PC-9 (cell line): ENCODE data around the gene ADIPOR2. TPM values are rescaled to one million over a fixed set of nuclear protein-coding genes. Genes with fewer than 3 reads are reported as not detected.

Experiments
- BruUV-seq: library from RNA; stranded (reverse); fragments of 400-500 nt; replicated peaks from 2 replicates; lab custom pipeline; 2021; lab: Mats Ljungman, UMichigan
- CTCF ChIA-PET: fragments of 300-600 bp; sonication (Branson Sonifier 250); formaldehyde crosslinking; loops from one replicate; lab custom pipeline; 2022; ENCODE audit warnings: antibody characterized with exemption; lab: Charles Lee
- POLR2A ChIA-PET: fragments of 300-600 bp; sonication (Branson Sonifier 250); formaldehyde crosslinking; loops from one replicate; lab custom pipeline; 2022; ENCODE audit warnings: antibody characterized with exemption; ENCODE audit not compliant: unreplicated experiment; lab: Charles Lee
- DNase-seq, 2 experiments: peaks; one replicate each; pipeline versions ENCODE4 v3.0.0 to v3.0.0-alpha.2; 2015 to 2022; ENCODE audit warnings: mixed read lengths in 1 of 2
- H2AFZ ChIP-seq: fragments of 200-600 bp; sonication (generic); 2 replicates; pipeline ENCODE4 v1.8.1; 2017; ENCODE audit warnings: antibody characterized with exemption
- H3F3A ChIP-seq: fragments of 200-600 bp; sonication (generic); 2 replicates; pipeline ENCODE4 v1.8.1; 2017; ENCODE audit warnings: antibody characterized with exemption, mild to moderate bottlenecking, low read depth; ENCODE audit not compliant: insufficient read depth
- H3K27ac ChIP-seq: fragments of 200-600 bp; sonication (generic); 2 replicates; pipeline ENCODE4 v1.6.1; 2016; ENCODE audit warnings: mixed run types
- H3K27me3 ChIP-seq: fragments of 200-600 bp; sonication (generic); 2 replicates; pipeline ENCODE4 v1.6.1; 2016; ENCODE audit warnings: low read depth, mixed run types; ENCODE audit not compliant: insufficient read depth
- H3K36me3 ChIP-seq: fragments of 200-600 bp; sonication (generic); 2 replicates; pipeline ENCODE4 v1.6.1; 2016; ENCODE audit warnings: low read depth, mixed run types
- H3K4me1 ChIP-seq: fragments of 200-600 bp; sonication (generic); replicated peaks from 2 replicates; pipeline ENCODE4 v1.6.1; 2016; ENCODE audit warnings: mixed run types; ENCODE audit not compliant: insufficient read depth
- H3K4me2 ChIP-seq: fragments of 200-600 bp; sonication (generic); 2 replicates; pipeline ENCODE4 v1.6.1; 2017; ENCODE audit warnings: mixed run types
- H3K4me3 ChIP-seq: fragments of 200-600 bp; sonication (generic); 2 replicates; pipeline ENCODE4 v1.6.1; 2016; ENCODE audit warnings: mixed run types
- H3K79me2 ChIP-seq: fragments of 200-600 bp; sonication (generic); 2 replicates; pipeline ENCODE4 v1.6.1; 2017; ENCODE audit warnings: low read depth, mixed run types
- H3K9me2 ChIP-seq: fragments of 200-600 bp; sonication (generic); 2 replicates; pipeline ENCODE4 v1.8.1; 2017; ENCODE audit warnings: mild to moderate bottlenecking; ENCODE audit not compliant: insufficient read depth
- H3K9me3 ChIP-seq: fragments of 200-600 bp; sonication (generic); 2 replicates; pipeline ENCODE4 v1.8.1; 2016; ENCODE audit warnings: low read depth; ENCODE audit not compliant: insufficient read depth
- H4K20me1 ChIP-seq: fragments of 200-600 bp; sonication (generic); 2 replicates; pipeline ENCODE4 v1.8.1; 2017; ENCODE audit not compliant: insufficient read depth
- EZH2 ChIP-seq: fragments of 200-600 bp; sonication (generic); IDR thresholded peaks from 2 replicates; pipeline ENCODE4 v1.8.0; 2017; ENCODE audit warnings: antibody characterized with exemption, low read depth
- intact Hi-C: fragments of 100-400 bp; cut with micrococcal nuclease; formaldehyde crosslinking; loops from one replicate; pipeline ENCODE4 v1.10.0; 2022; ENCODE audit not compliant: unreplicated experiment
- total RNA-seq: library from RNA; stranded (reverse); gene quantifications from 2 replicates; pipeline ENCODE4 v1.2.3, GENCODE V29; 2021
- TF ChIP-seq, protein P1 (sequence below): fragments of 200-600 bp; sonication (generic); conservative IDR thresholded peaks from 2 replicates; pipeline ENCODE4 v1.6.1; 2017; ENCODE audit warnings: mixed run types, antibody characterized with exemption, mild to moderate bottlenecking, moderate library complexity

ADIPOR2 gene
- total RNA-seq, 1 experiment from 2014 or later, result 107 TPM

DNA sequence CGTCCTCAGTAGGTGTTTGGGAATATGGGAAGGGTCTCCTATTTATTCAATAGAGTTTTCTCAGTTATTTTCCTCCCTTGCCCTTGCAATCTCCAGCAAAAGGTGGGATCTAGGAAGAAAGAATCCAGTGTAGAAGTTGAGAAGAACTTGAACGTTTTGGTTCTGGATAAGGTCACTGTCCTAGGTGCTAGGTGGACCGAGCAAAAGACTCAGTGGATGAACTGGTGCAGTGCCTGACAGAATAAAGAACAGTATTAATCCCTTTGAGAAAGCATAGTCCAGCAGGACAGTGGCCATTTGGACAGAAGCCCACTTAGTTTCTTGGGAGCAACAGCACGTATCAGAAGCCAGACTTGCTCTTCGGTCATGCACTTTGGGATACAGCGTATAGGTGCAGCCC is 96.8 kb downstream of the ADIPOR2 start:
- peaks cover 4% of the 10 kb centered on the region; the same call in 1 of the 2 replicates for H4K20me1 ChIP-seq
- intact Hi-C loops, result no loop called here
- peaks cover 12% of the 10 kb centered on the region; the same call in 1 of the 2 replicates for H3F3A ChIP-seq
- H3K4me3 ChIP-seq, result no peak overlapping the region
- TF ChIP-seq, protein P1, sequence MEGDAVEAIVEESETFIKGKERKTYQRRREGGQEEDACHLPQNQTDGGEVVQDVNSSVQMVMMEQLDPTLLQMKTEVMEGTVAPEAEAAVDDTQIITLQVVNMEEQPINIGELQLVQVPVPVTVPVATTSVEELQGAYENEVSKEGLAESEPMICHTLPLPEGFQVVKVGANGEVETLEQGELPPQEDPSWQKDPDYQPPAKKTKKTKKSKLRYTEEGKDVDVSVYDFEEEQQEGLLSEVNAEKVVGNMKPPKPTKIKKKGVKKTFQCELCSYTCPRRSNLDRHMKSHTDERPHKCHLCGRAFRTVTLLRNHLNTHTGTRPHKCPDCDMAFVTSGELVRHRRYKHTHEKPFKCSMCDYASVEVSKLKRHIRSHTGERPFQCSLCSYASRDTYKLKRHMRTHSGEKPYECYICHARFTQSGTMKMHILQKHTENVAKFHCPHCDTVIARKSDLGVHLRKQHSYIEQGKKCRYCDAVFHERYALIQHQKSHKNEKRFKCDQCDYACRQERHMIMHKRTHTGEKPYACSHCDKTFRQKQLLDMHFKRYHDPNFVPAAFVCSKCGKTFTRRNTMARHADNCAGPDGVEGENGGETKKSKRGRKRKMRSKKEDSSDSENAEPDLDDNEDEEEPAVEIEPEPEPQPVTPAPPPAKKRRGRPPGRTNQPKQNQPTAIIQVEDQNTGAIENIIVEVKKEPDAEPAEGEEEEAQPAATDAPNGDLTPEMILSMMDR, result no peak
- no peak for TF ChIP-seq EZH2
- no peak overlapping the region for H3K4me2 ChIP-seq
- no peaks in the 10 kb centered on the region for H3K9me2 ChIP-seq
- H3K4me1 ChIP-seq, result no peaks in the 10 kb centered on the region
- H3K27me3 ChIP-seq, result no peaks in the 10 kb centered on the region
- BruUV-seq, result no TSS peak
- DNase-seq, result no peak
- H3K9me3 ChIP-seq, result no peaks in the 10 kb centered on the region
- POLR2A ChIA-PET, result no interaction called here
- CTCF ChIA-PET, result no interaction called here
- no peaks in the 10 kb centered on the region for H3K79me2 ChIP-seq
- H2AFZ ChIP-seq, result no peak overlapping the region
- 0 out of 2 replicates have a peak, but pooled peaks cover 4% of the 10 kb centered on the region for H3K36me3 ChIP-seq
- H3K27ac ChIP-seq, result no peak overlapping the region

DNA sequence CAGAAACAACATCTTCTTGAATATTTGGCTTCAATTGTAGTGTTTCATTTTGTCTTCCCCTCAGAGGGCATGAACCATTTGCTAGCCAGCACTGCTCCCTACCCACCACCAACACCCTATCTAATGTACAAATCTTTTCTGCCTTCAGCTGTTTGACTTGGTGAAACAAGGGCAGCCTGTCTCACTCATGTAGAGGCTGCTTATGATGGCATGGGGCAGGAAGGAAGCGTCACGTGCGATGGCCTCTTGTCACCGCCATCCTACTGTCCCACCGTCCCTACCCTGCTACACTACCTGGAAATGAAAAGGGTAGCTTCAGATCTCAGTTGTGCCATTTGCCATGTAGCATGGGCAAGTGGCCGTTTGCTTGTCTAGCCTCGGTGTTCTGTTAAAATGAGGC is 99.6 kb downstream of the ADIPOR2 start:
- H3F3A ChIP-seq, result peaks cover 6% of the 10 kb centered on the region; the same call in 1 of the 2 replicates
- TF ChIP-seq EZH2, result no peak
- TF ChIP-seq, protein P1, result no peak
- H4K20me1 ChIP-seq, result no peaks in the 10 kb centered on the region
- 0 out of 2 replicates have a peak, but pooled peaks cover 4% of the 10 kb centered on the region for H3K36me3 ChIP-seq
- no peaks in the 10 kb centered on the region for H3K9me2 ChIP-seq
- H3K79me2 ChIP-seq, result no peaks in the 10 kb centered on the region
- H3K4me3 ChIP-seq, result no peak overlapping the region
- no TSS peak for BruUV-seq
- H3K4me1 ChIP-seq, result no peaks in the 10 kb centered on the region
- H3K9me3 ChIP-seq, result no peaks in the 10 kb centered on the region
- no peak overlapping the region for H3K27ac ChIP-seq
- no peak overlapping the region for H2AFZ ChIP-seq
- CTCF ChIA-PET, result interaction anchor here (1.0 to 1.9 kb wide), 6 partner anchors 130 to 156 kb away, joined by 3 to 32 read pairs (median 8); no protein-coding TSS in a partner anchor
- no peak overlapping the region for H3K4me2 ChIP-seq
- no peak for DNase-seq
- intact Hi-C loops, result no loop called here
- no peaks in the 10 kb centered on the region for H3K27me3 ChIP-seq
- POLR2A ChIA-PET, result no interaction called here

DNA sequence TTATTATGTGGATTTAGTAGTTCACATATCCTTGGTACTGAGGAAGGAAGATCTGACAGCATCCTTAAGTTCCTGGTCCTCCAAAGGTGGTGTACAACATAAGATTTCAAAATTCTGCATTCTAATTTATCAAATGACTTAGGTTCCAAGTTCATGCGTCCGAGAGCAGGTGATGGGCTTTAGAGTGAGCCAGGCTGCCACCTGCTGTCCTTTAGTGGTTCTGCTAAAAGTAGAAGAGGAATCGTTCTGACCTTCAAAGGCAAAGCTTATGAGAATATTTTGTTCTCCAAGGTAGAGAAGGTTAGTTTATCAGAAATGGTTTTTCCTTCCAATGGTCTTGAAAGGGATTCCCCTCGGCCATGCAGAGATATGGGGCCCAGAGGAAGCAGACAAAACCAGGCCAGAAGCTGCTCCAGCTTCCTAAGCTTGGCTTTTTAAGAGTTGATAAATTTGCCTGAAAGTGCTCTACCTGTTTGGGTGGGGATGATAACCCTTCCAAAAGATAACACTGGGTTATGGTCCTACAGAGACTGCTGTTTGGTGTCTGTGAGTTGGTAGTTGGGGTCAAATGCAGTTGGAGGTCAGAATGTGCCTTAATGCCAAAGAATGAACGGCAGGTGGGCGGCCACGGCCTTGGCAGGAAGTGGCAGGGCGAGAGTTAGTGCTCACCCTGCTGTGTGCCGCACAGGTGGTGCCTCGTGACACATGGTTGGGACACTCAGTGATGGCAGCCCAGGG is 100.4 kb downstream of the ADIPOR2 start:
- Histone ChIP-seq H3K9me3 (no peaks in the 10 kb centered on the region), H4K20me1 (no peaks in the 10 kb centered on the region), H3K4me2 (no peak overlapping the region), H3K4me1 (peaks cover 2% of the 10 kb centered on the region; the same call in 1 of the 2 replicates), H3K9me2 (no peaks in the 10 kb centered on the region), H2AFZ (no peak overlapping the region), H3F3A (peaks cover 6% of the 10 kb centered on the region; the same call in 1 of the 2 replicates), H3K27me3 (no peaks in the 10 kb centered on the region), H3K27ac (no peak overlapping the region), H3K79me2 (no peaks in the 10 kb centered on the region), H3K36me3 (0 out of 2 replicates have a peak, but pooled peaks cover 4% of the 10 kb centered on the region), H3K4me3 (no peak overlapping the region)
- DNase-seq, result peak; percentile 49 to 55
- ChIA-PET CTCF (interaction anchor here (0.5 to 1.9 kb wide), 9 partner anchors 131 to 1349 kb away, joined by 3 to 32 read pairs (median 3); no protein-coding TSS in a partner anchor), POLR2A (interaction anchor here (0.6 kb wide), 1 partner anchor 141 kb away, joined by 5 read pairs; no protein-coding TSS in a partner anchor)
- TF ChIP-seq, protein P1, result peak; percentile 94
- no peak for TF ChIP-seq EZH2
- intact Hi-C loops, result loop anchor here (1.0 kb wide), 3 partner anchors 139 to 186 kb away; no protein-coding TSS in a partner anchor
- BruUV-seq, result no TSS peak
